SK-N-SH (cell line): ENCODE data around the gene GCNT2. TPM values are rescaled to one million over a fixed set of nuclear protein-coding genes. Genes with fewer than 3 reads are reported as not detected.

ENCODE experiments used
- CTCF ChIA-PET: fragments of 300-600, 350-600 bp; formaldehyde crosslinking; extraction: SDS; loops from one replicate; lab custom pipeline; 2021; lab: Yijun Ruan, JAX
- POLR2A ChIA-PET: fragments of 350-600 bp; sonication (Branson Sonifier 250); formaldehyde crosslinking; extraction: SDS; loops from one replicate; lab custom pipeline; 2020; ENCODE audit warnings: antibody characterized with exemption, inconsistent platforms; lab: Yijun Ruan, JAX
- DNase-seq: peaks from one replicate; pipeline ENCODE4 v3.0.0; 2012
- H2AFZ ChIP-seq: fragments of 200-600 bp; sonication (generic); 2 replicates; pipeline ENCODE4 v1.8.1; 2016; ENCODE audit warnings: antibody characterized with exemption, mild to moderate bottlenecking, low read depth
- H3F3A ChIP-seq: fragments of 200-600 bp; sonication (generic); replicated peaks from 2 replicates; pipeline ENCODE3; 2016; ENCODE audit warnings: antibody characterized with exemption, mild to moderate bottlenecking; ENCODE audit not compliant: insufficient read depth
- H3K27ac ChIP-seq, 2 experiments: fragments of 200-500 bp in 1 of 2; fragments of 200-600 bp in 1 of 2; sonication (Bioruptor generic) in 1 of 2; sonication (generic), shearing (Covaris generic) in 1 of 2; 2 replicates each; pipeline versions ENCODE4 v1.5.1 to v1.6.1; 2014 to 2016; ENCODE audit warnings: low read depth in 2 of 2, inconsistent platforms in 1 of 2, low read length in 1 of 2, mild to moderate bottlenecking in 1 of 2, mixed read lengths in 1 of 2
- H3K27me3 ChIP-seq: fragments of 200-600 bp; sonication (generic), shearing (Covaris generic); 2 replicates; pipeline ENCODE4 v1.6.1; 2016; ENCODE audit warnings: mixed run types; ENCODE audit not compliant: insufficient read depth
- H3K36me3 ChIP-seq, 2 experiments: fragments of 200-500 bp in 1 of 2; fragments of 200-600 bp in 1 of 2; sonication (Bioruptor generic) in 1 of 2; sonication (generic) in 1 of 2; replicated peaks in 1 of 2; 2 replicates each; pipeline versions ENCODE3 to v1.5.1; 2014 to 2016; ENCODE audit warnings: low read length in 1 of 2, mild to moderate bottlenecking in 1 of 2; ENCODE audit not compliant: insufficient read depth in 2 of 2, control insufficient read depth in 1 of 2
- H3K4me1 ChIP-seq, 2 experiments: fragments of 200-500 bp in 1 of 2; fragments of 200-600 bp in 1 of 2; sonication (Bioruptor generic) in 1 of 2; sonication (generic), shearing (Covaris generic) in 1 of 2; 2 replicates each; pipeline versions ENCODE4 v1.5.1 to v1.6.1; 2014 to 2016; ENCODE audit warnings: low read depth in 1 of 2, low read length in 1 of 2, mixed run types in 1 of 2; ENCODE audit not compliant: insufficient read depth in 2 of 2, control insufficient read depth in 1 of 2
- H3K4me2 ChIP-seq: fragments of 200-600 bp; sonication (generic), shearing (Covaris generic); 2 replicates; pipeline ENCODE4 v1.6.1; 2017; ENCODE audit warnings: mixed run types
- H3K4me3 ChIP-seq, 2 experiments: fragments of 200-500 bp in 1 of 2; fragments of 200-600 bp in 1 of 2; sonication (Bioruptor generic) in 1 of 2; sonication (generic), shearing (Covaris generic) in 1 of 2; 2 replicates each; pipeline versions ENCODE4 v1.5.1 to v1.8.1; 2014 to 2016; ENCODE audit warnings: low read depth in 2 of 2, inconsistent platforms in 1 of 2, low read length in 1 of 2, mild to moderate bottlenecking in 1 of 2, mixed read lengths in 1 of 2, moderate library complexity in 1 of 2
- H3K79me2 ChIP-seq: fragments of 200-600 bp; sonication (generic); 2 replicates; pipeline ENCODE4 v1.8.1; 2017; ENCODE audit warnings: mild to moderate bottlenecking; ENCODE audit not compliant: insufficient read depth
- H3K9ac ChIP-seq: fragments of 200-600 bp; sonication (generic); 2 replicates; pipeline ENCODE4 v1.6.1; 2017; ENCODE audit warnings: mixed run types
- H3K9me2 ChIP-seq: fragments of 200-600 bp; sonication (generic); 2 replicates; pipeline ENCODE4 v1.6.1; 2017; ENCODE audit warnings: mixed run types
- H3K9me3 ChIP-seq: fragments of 200-600 bp; sonication (generic); 2 replicates; pipeline ENCODE4 v1.6.1; 2017; ENCODE audit warnings: mixed run types, mild to moderate bottlenecking, moderate library complexity
- H4K20me1 ChIP-seq: fragments of 200-600 bp; sonication (generic); 2 replicates; pipeline ENCODE4 v1.6.1; 2017; ENCODE audit warnings: mild to moderate bottlenecking, mixed run types; ENCODE audit not compliant: insufficient read depth
- CHD2 ChIP-seq: fragments of 150-350 bp; IDR thresholded peaks from 2 replicates; pipeline ENCODE4 v1.6.1; 2018; ENCODE audit warnings: low read length; ENCODE audit not compliant: partially characterized antibody
- EP300 ChIP-seq, 2 experiments: IDR thresholded peaks; 2 replicates each; pipeline versions ENCODE4 v1.4.0 to v1.6.1; 2012; ENCODE audit warnings: borderline replicate concordance in 1 of 2, low read depth in 1 of 2, low read length in 1 of 2
- EZH2phosphoT487 ChIP-seq: fragments of 200-600 bp; sonication (generic); IDR thresholded peaks from 2 replicates; pipeline ENCODE4 v1.6.1; 2017; ENCODE audit warnings: low read depth, mixed run types, mild to moderate bottlenecking, antibody characterized with exemption, moderate library complexity, borderline replicate concordance
- FOSL2 ChIP-seq: IDR thresholded peaks from 2 replicates; pipeline ENCODE4 v1.4.0; 2012; ENCODE audit warnings: low read depth, mild to moderate bottlenecking, moderate library complexity, borderline replicate concordance
- FOXJ3 ChIP-seq: sonication (generic); formaldehyde crosslinking; IDR thresholded peaks from 2 replicates; pipeline ENCODE4 v1.5.1; 2020; ENCODE audit warnings: mild to moderate bottlenecking, missing genetic modification reagents
- FOXM1 ChIP-seq: IDR thresholded peaks from 2 replicates; pipeline ENCODE4 v1.4.0; 2012; ENCODE audit warnings: low read depth, mild to moderate bottlenecking
- GATA2 ChIP-seq: sonication (generic); formaldehyde crosslinking; IDR thresholded peaks from 2 replicates; pipeline ENCODE4 v1.5.0; 2020; ENCODE audit warnings: mild to moderate bottlenecking, missing genetic modification reagents
- JUND ChIP-seq: IDR thresholded peaks from 2 replicates; pipeline ENCODE4 v1.4.0; 2012
- MXI1 ChIP-seq: IDR thresholded peaks from 2 replicates; pipeline ENCODE4 v1.6.1; 2012; ENCODE audit warnings: mild to moderate bottlenecking, low read depth, low read length, improper control_type of control experiment
- NRF1 ChIP-seq: IDR thresholded peaks from 2 replicates; pipeline ENCODE4 v1.6.1; 2012; ENCODE audit warnings: low read depth, mild to moderate bottlenecking, low read length
- RAD21 ChIP-seq: IDR thresholded peaks from 2 replicates; pipeline ENCODE4 v1.6.1; 2012; ENCODE audit warnings: mild to moderate bottlenecking, low read length
- RCOR1 ChIP-seq: fragments of 150-350 bp; IDR thresholded peaks from 2 replicates; pipeline ENCODE4 v1.6.1; 2017; ENCODE audit warnings: antibody characterized with exemption, low read length
- RFX5 ChIP-seq: IDR thresholded peaks from 2 replicates; pipeline ENCODE4 v1.6.1; 2012; ENCODE audit warnings: mild to moderate bottlenecking, improper control_type of control experiment, low read length
- RXRA ChIP-seq: IDR thresholded peaks from 2 replicates; pipeline ENCODE4 v1.4.0; 2012; ENCODE audit warnings: low read depth, mild to moderate bottlenecking, borderline replicate concordance
- SMC3 ChIP-seq: IDR thresholded peaks from 2 replicates; pipeline ENCODE4 v1.6.1; 2012; ENCODE audit warnings: low read depth, low read length, improper control_type of control experiment
- TCF12 ChIP-seq: IDR thresholded peaks from 2 replicates; pipeline ENCODE4 v1.4.0; 2012
- TEAD4 ChIP-seq: IDR thresholded peaks from 2 replicates; pipeline ENCODE4 v1.4.0; 2012; ENCODE audit warnings: mild to moderate bottlenecking, borderline replicate concordance; ENCODE audit not compliant: insufficient read depth
- ZBTB33 ChIP-seq: IDR thresholded peaks from 2 replicates; pipeline ENCODE4 v1.4.0; 2012; ENCODE audit warnings: low read depth, borderline replicate concordance
- WGBS: methylation state at CpG from one replicate; pipeline ENCODE4 v1.1.6; 2017; ENCODE audit warnings: low lambda C conversion rate; 5-methylcytosine and 5-hydroxymethylcytosine counted together
- polyA plus RNA-seq, 3 experiments: library from polyadenylated mRNA; depleted of rRNA; stranded (reverse); fragments of >200 nt; gene quantifications; 2 replicates each; pipeline ENCODE4 v1.2.3, GENCODE V29; 2012
- TF ChIP-seq, protein P1 (sequence below): IDR thresholded peaks from 2 replicates; pipeline ENCODE4 v1.4.0; 2012; ENCODE audit warnings: low read depth
- TF ChIP-seq, protein P2 (sequence below): IDR thresholded peaks from 2 replicates; pipeline ENCODE4 v1.6.1; 2012; ENCODE audit warnings: mild to moderate bottlenecking, low read depth, low read length, moderate library complexity

GCNT2 gene
- polyA plus RNA-seq, 1 of the 3 experiments (the other 2 are of a cell fraction), result 0.13 TPM

DNA sequence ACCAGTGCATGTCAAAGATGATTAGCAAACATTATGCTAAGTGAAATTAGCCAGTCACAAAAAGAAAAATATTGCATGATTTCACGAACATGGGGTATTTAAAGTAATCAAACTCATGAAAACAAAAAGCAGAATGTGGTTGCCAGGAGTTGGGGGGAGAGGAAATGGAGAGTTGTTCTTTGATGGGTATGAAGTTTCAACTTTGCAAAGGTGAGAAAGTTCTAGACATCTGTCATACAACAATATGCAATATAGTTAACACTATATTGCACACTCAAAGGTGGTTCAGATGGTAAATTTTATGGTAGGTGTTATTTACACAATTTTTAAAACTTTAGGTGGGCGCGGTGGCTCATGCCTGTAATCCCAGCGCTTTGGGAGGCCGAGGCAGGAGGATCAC, 13.4 kb upstream of the GCNT2 start:
- H3K27me3 ChIP-seq, result peaks cover 9% of the 10 kb centered on the region; the same call in 1 of the 2 replicates

More for the DNA sequence above, 13.4 kb upstream of the GCNT2 start:
- H3K9ac ChIP-seq, result no peak overlapping the region
- H3K79me2 ChIP-seq, result no peaks in the 10 kb centered on the region
- no peak overlapping the region for H3K4me2 ChIP-seq
- no peak overlapping the region for H3K4me3 ChIP-seq
- TF ChIP-seq, protein P1, sequence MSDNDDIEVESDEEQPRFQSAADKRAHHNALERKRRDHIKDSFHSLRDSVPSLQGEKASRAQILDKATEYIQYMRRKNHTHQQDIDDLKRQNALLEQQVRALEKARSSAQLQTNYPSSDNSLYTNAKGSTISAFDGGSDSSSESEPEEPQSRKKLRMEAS, result no peak
- no peak for TF ChIP-seq RCOR1
- no peak for TF ChIP-seq FOSL2
- TF ChIP-seq RXRA, result no peak
- no peak for TF ChIP-seq EZH2phosphoT487
- TF ChIP-seq TCF12, result no peak
- TF ChIP-seq RFX5, result no peak
- TF ChIP-seq GATA2 (CRISPR knock-in tag), result no peak
- TF ChIP-seq ZBTB33, result no peak
- no peak for TF ChIP-seq FOXJ3
- TF ChIP-seq, protein P2, sequence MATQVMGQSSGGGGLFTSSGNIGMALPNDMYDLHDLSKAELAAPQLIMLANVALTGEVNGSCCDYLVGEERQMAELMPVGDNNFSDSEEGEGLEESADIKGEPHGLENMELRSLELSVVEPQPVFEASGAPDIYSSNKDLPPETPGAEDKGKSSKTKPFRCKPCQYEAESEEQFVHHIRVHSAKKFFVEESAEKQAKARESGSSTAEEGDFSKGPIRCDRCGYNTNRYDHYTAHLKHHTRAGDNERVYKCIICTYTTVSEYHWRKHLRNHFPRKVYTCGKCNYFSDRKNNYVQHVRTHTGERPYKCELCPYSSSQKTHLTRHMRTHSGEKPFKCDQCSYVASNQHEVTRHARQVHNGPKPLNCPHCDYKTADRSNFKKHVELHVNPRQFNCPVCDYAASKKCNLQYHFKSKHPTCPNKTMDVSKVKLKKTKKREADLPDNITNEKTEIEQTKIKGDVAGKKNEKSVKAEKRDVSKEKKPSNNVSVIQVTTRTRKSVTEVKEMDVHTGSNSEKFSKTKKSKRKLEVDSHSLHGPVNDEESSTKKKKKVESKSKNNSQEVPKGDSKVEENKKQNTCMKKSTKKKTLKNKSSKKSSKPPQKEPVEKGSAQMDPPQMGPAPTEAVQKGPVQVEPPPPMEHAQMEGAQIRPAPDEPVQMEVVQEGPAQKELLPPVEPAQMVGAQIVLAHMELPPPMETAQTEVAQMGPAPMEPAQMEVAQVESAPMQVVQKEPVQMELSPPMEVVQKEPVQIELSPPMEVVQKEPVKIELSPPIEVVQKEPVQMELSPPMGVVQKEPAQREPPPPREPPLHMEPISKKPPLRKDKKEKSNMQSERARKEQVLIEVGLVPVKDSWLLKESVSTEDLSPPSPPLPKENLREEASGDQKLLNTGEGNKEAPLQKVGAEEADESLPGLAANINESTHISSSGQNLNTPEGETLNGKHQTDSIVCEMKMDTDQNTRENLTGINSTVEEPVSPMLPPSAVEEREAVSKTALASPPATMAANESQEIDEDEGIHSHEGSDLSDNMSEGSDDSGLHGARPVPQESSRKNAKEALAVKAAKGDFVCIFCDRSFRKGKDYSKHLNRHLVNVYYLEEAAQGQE, result no peak
- no peak for TF ChIP-seq MXI1
- TF ChIP-seq JUND, result no peak
- TF ChIP-seq CHD2, result no peak
- no peak for TF ChIP-seq EP300 (IDR thresholded peaks at IDR 0.05; ENCODE audit: borderline replicate concordance in 1 of 2, low read depth in 1 of 2, low read length in 1 of 2)
- TF ChIP-seq FOXM1, result no peak
- no peak for TF ChIP-seq SMC3
- no peak for TF ChIP-seq TEAD4
- TF ChIP-seq RAD21, result no peak
- no peak for TF ChIP-seq NRF1
- no peak overlapping the region for H2AFZ ChIP-seq
- no peaks in the 10 kb centered on the region for H3F3A ChIP-seq
- H4K20me1 ChIP-seq, result no peaks in the 10 kb centered on the region
- peaks cover 0 to 2% of the 10 kb centered on the region in 2 experiments; a peak in 1 of 4 replicates for H3K4me1 ChIP-seq
- H3K36me3 ChIP-seq, result no peaks in the 10 kb centered on the region
- ChIA-PET POLR2A (no interaction called here), CTCF (interaction anchor here (0.7 to 1.2 kb wide), 2 partner anchors 29 to 213 kb away, joined by 3 read pairs; no protein-coding TSS in a partner anchor)
- no peak overlapping the region for H3K27ac ChIP-seq
- no peaks in the 10 kb centered on the region for H3K9me3 ChIP-seq
- no peaks in the 10 kb centered on the region for H3K9me2 ChIP-seq
- WGBS, result 68% methylated on average over 5 of the region's 5 CpGs
- no peak for DNase-seq
